Duodenal mucosa (tissue), 2 donors: ENCODE data around the gene SNHG17.

Source experiments
- H3K27ac ChIP-seq: one replicate; pipeline ENCODE4 v1.7.0; 2013; ENCODE audit warnings: low read depth, low read length
- H3K27me3 ChIP-seq, 2 donors: one replicate each; pipeline ENCODE4 v1.7.0; 2013; ENCODE audit warnings: low read length in 2 of 2, control low read depth in 1 of 2; ENCODE audit not compliant: insufficient read depth in 2 of 2, control insufficient read depth in 1 of 2
- H3K36me3 ChIP-seq, 2 donors: one replicate each; pipeline ENCODE4 v1.7.0; 2013; ENCODE audit warnings: low read length in 2 of 2, control low read depth in 1 of 2; ENCODE audit not compliant: insufficient read depth in 2 of 2, control insufficient read depth in 1 of 2
- H3K4me1 ChIP-seq, 2 donors: one replicate each; pipeline ENCODE4 v1.7.0; 2013; ENCODE audit warnings: low read length in 2 of 2, control low read depth in 1 of 2; ENCODE audit not compliant: insufficient read depth in 2 of 2, control insufficient read depth in 1 of 2
- H3K4me3 ChIP-seq, 2 donors: one replicate each; pipeline ENCODE4 v1.7.0; 2013; ENCODE audit warnings: low read length in 2 of 2, low read depth in 1 of 2
- H3K9ac ChIP-seq, 2 donors: one replicate each; pipeline ENCODE4 v1.7.0; 2013; ENCODE audit warnings: low read length in 2 of 2, low read depth in 1 of 2
- H3K9me3 ChIP-seq, 2 donors: one replicate each; pipeline ENCODE4 v1.7.0; 2013; ENCODE audit warnings: low read length in 2 of 2, control low read depth in 1 of 2; ENCODE audit not compliant: control insufficient read depth in 1 of 2

Gene SNHG17

GRCh38 chr20:38434770-38435554 is at the start of gene SNHG17:
SNHG17 (minus strand) TSS chr20:38435328.
- peaks cover 13 to 16% of the 10 kb centered on the region in 2 donors for H3K4me1 ChIP-seq
- H3K9me3 ChIP-seq: no peaks in the 10 kb centered on the region
- peak within 1 kb of the TSS; percentile 80 to 93 for H3K4me3 ChIP-seq
- H3K27me3 ChIP-seq: no peaks in the 10 kb centered on the region
- peak within 1 kb of the TSS; percentile 82 to 92 for H3K9ac ChIP-seq
- H3K36me3 ChIP-seq: peaks cover 25 to 34% of the 10 kb centered on the region in 2 donors
- peak within 1 kb of the TSS; percentile 74 for H3K27ac ChIP-seq

- H3K9ac ChIP-seq: no peak overlapping the region
- H3K27me3 ChIP-seq: no peaks in the 10 kb centered on the region
- H3K9me3 ChIP-seq: no peaks in the 10 kb centered on the region
- no peak overlapping the region for H3K27ac ChIP-seq
- peaks cover 1 to 4% of the 10 kb centered on the region in 2 donors for H3K4me1 ChIP-seq
- H3K36me3 ChIP-seq: peaks cover 0 to 13% of the 10 kb centered on the region in 2 donors
- H3K4me3 ChIP-seq: no peak overlapping the region
Measured at GRCh38 chr20:38479596-38479995, 44.5 kb upstream of the SNHG17 start.

GRCh38 chr20:38477747-38478146 is 42.6 kb upstream of the SNHG17 start:
- no peak overlapping the region for H3K4me3 ChIP-seq
- no peaks in the 10 kb centered on the region for H3K9me3 ChIP-seq
- H3K27ac ChIP-seq: no peak overlapping the region
- peaks cover 0 to 3% of the 10 kb centered on the region in 2 donors for H3K36me3 ChIP-seq
- H3K9ac ChIP-seq: no peak overlapping the region
- peaks cover 8 to 18% of the 10 kb centered on the region in 2 donors for H3K4me1 ChIP-seq
- no peaks in the 10 kb centered on the region for H3K27me3 ChIP-seq

- peak overlapping the region; percentile 93 for H3K4me3 ChIP-seq
- no peaks in the 10 kb centered on the region for H3K36me3 ChIP-seq
- no peak overlapping the region for H3K27ac ChIP-seq
- H3K27me3 ChIP-seq: no peaks in the 10 kb centered on the region
- peak overlapping the region; percentile 71 to 82 for H3K9ac ChIP-seq
- H3K9me3 ChIP-seq: no peaks in the 10 kb centered on the region
- peaks cover 18 to 28% of the 10 kb centered on the region in 2 donors for H3K4me1 ChIP-seq
Measured at GRCh38 chr20:38473367-38473795, 38.3 kb upstream of the SNHG17 start.

GRCh38 chr20:38472513-38473366 is 37.6 kb upstream of the SNHG17 start, which contains the start of gene RALGAPB:
RALGAPB (plus strand) TSS chr20:38472843; CDS start chr20:38488433, 15,590 bp downstream.
- peak within 1 kb of the TSS; percentile 71 to 82 for H3K9ac ChIP-seq
- no peaks in the 10 kb centered on the region for H3K36me3 ChIP-seq
- H3K4me3 ChIP-seq: peak within 1 kb of the TSS; percentile 93
- H3K27ac ChIP-seq: peak within 1 kb of the TSS; percentile 92
- H3K27me3 ChIP-seq: no peaks in the 10 kb centered on the region
- peaks cover 18 to 28% of the 10 kb centered on the region in 2 donors for H3K4me1 ChIP-seq
- H3K9me3 ChIP-seq: no peaks in the 10 kb centered on the region

GRCh38 chr20:38471987-38472512 is 36.9 kb upstream of the SNHG17 start:
- H3K4me1 ChIP-seq: peaks cover 18 to 28% of the 10 kb centered on the region in 2 donors

GRCh38 chr20:38471245-38471644 is 36.1 kb upstream of the SNHG17 start:
- H3K9ac ChIP-seq: no peak overlapping the region
- peak overlapping the region in 1 of 2 donors; percentile 2 for H3K4me3 ChIP-seq
- H3K9me3 ChIP-seq: no peaks in the 10 kb centered on the region
- peaks cover 18 to 28% of the 10 kb centered on the region in 2 donors for H3K4me1 ChIP-seq
- H3K36me3 ChIP-seq: no peaks in the 10 kb centered on the region
- H3K27me3 ChIP-seq: no peaks in the 10 kb centered on the region
- H3K27ac ChIP-seq: no peak overlapping the region

More at GRCh38 chr20:38471987-38472512, 36.9 kb upstream of the SNHG17 start:
- H3K9ac ChIP-seq: peak overlapping the region; percentile 55 to 82
- peak overlapping the region; percentile 71 to 93 for H3K4me3 ChIP-seq
- peak overlapping the region; percentile 92 for H3K27ac ChIP-seq
- H3K36me3 ChIP-seq: no peaks in the 10 kb centered on the region
- no peaks in the 10 kb centered on the region for H3K27me3 ChIP-seq
- H3K9me3 ChIP-seq: no peaks in the 10 kb centered on the region

- Histone ChIP-seq H3K4me1 (peaks cover 9% of the 10 kb centered on the region in 2 donors), H3K4me3 (no peak overlapping the region), H3K27me3 (no peaks in the 10 kb centered on the region), H3K36me3 (no peaks in the 10 kb centered on the region), H3K9me3 (no peaks in the 10 kb centered on the region), H3K27ac (no peak overlapping the region), H3K9ac (no peak overlapping the region)
Measured at GRCh38 chr20:38466983-38467382, 31.9 kb upstream of the SNHG17 start.

- Histone ChIP-seq H3K9ac (no peak overlapping the region), H3K36me3 (no peaks in the 10 kb centered on the region), H3K4me1 (peaks cover under 1 to 1% of the 10 kb centered on the region in 2 donors), H3K4me3 (no peak overlapping the region), H3K27ac (no peak overlapping the region), H3K9me3 (no peaks in the 10 kb centered on the region), H3K27me3 (no peaks in the 10 kb centered on the region)
Measured at GRCh38 chr20:38466171-38466570, 31.0 kb upstream of the SNHG17 start.
